HG03039 (cell line): Measurements from ENCODE around the gene ADAT3.

Experiments
- ATAC-seq: cut with Tn5 transposase; IDR thresholded peaks from one replicate; pipeline ENCODE4 v1.9.1; 2021; ENCODE audit warnings: mild to moderate bottlenecking, moderate library complexity; ENCODE audit not compliant: unreplicated experiment

The ADAT3 gene

GRCh38 chr19:1955171-1956121 is 50.2 kb downstream of the ADAT3 start:
- ATAC-seq, result no peak

- ATAC-seq, result no peak
Measured at GRCh38 chr19:1956122-1956494, 50.9 kb downstream of the ADAT3 start.

GRCh38 chr19:1956868-1957492 is 51.8 kb downstream of the ADAT3 start:
- ATAC-seq, result no peak

- no peak for ATAC-seq
Measured at GRCh38 chr19:1957562-1958248, 52.5 kb downstream of the ADAT3 start.

- no peak for ATAC-seq
Measured at GRCh38 chr19:1959928-1960589, 54.9 kb downstream of the ADAT3 start.

- no peak for ATAC-seq
Measured at GRCh38 chr19:1961000-1961883, 56.0 kb downstream of the ADAT3 start.

GRCh38 chr19:1962674-1963073 is 57.5 kb downstream of the ADAT3 start:
- ATAC-seq, result no peak
